ENCODE results near the gene ZNF830. TPM values are rescaled to one million over a fixed set of nuclear protein-coding genes. Genes with fewer than 3 reads are reported as not detected.
"Not testable (repeated sequence)": the region's sequence is repeated elsewhere in the genome, so short reads cannot be mapped to it uniquely, and the experiment has no call there.

ZNF830 gene
- total RNA-seq, 2 donors from 2014 or later, result 9.2 to 10.2 TPM

DNA sequence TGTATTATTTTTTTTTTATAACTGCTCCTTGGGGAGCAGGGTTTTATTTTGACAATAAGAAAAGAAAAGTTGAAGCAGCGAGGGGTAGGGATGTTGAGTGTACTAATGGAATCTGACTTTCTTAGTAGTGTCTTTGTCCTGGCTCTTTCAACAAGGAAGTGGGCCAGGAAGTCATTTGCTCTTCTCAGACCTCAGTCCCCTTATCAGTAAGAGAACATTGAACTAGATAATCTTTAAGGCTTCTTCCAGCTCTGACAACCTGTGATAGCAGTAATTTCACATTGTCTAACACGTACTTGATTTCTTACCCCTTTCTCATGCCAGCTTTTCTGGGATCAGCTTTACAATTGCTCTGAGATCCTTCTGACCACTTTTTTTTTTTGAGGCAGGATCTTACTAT, 27.3 kb downstream of the ZNF830 start:
- no peak for DNase-seq
- intact Hi-C loops (cut with DNase I), result no loop called here
- no peak for ATAC-seq

DNA sequence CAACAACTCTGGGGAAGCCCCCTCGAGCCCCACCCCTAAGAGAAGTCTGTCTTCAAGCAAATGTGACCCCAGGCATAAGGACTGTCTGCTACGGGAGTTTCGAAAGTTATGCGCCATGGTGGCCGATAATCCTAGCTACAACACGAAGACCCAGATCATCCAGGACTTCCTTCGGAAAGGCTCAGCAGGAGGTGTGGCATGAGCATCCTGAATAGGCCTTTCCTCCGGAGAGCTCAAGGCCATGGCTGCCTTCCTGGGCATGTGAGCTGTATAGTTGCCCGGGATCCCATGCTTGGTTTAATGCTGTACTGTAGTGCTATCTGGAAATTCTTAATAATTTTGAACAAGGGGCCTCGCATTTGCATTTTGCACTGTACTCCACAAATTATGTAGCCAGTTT, 28.1 kb downstream of the ZNF830 start:
- no peak for DNase-seq
- ATAC-seq, result no peak
- intact Hi-C loops (cut with DNase I), result no loop called here

DNA sequence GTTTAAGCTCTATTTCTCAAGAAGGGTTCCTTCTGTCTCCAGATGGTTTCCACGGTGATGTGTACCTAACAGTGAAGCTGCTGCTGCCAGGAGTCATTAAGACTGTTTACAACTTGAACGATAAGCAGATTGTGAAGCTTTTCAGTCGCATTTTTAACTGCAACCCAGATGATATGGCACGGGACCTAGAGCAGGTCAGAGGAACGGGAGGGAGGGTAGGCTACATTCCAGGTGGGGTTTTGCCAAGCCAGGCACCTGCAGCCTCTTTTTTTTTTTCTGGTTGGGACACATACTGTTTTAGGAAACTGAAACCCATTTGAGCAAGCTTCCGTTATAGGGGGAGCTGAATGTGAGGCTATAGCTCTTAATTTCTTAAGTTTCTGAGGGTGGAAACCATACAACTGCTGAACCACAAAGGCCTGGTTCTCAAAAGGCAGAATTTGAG, 29.6 kb downstream of the ZNF830 start:
- no peak for ATAC-seq
- intact Hi-C loops (cut with DNase I), result no loop called here
- no peak for DNase-seq

DNA sequence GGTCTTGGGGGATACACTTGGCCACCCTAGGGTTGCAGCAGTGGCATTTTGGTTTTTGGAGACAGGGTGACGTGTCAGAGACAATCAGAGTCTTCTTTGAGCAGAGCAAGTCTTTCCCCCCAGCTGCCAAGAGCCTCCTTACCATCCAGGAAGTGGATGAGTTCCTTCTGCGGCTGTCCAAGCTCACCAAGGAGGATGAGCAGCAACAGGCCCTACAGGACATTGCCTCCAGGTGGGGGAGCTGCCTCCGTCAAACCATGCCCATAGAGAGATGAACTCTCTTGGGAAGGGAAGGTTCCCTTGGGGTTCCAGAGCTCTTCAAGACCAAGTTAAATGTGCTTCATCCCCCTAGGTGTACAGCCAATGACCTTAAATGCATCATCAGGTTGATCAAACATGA, 30.3 kb downstream of the ZNF830 start:
- ATAC-seq, result no peak
- DNase-seq, result no peak
- intact Hi-C loops (cut with DNase I), result no loop called here

DNA sequence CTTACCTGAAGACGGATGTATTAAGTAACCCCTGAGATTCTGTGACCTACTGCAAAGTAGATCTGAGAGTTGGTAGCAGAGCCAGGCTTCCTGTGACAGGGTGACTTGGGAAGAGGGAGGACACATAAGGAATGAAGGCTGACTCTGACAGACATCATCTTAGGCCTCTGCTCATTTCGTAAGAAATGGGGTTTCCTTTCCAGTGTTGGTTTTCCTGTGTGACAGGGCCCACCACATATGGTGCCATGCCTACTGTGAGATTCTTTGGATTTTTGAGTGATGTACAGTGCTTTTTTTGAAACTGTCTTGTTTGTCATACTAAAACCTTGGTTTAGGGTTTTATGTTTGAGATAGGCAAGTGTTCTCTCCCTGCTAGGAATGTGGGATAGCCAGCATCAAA, 31.7 kb downstream of the ZNF830 start:
- intact Hi-C loops (cut with DNase I), result no loop called here
- no peak for DNase-seq
- ATAC-seq, result no peak

DNA sequence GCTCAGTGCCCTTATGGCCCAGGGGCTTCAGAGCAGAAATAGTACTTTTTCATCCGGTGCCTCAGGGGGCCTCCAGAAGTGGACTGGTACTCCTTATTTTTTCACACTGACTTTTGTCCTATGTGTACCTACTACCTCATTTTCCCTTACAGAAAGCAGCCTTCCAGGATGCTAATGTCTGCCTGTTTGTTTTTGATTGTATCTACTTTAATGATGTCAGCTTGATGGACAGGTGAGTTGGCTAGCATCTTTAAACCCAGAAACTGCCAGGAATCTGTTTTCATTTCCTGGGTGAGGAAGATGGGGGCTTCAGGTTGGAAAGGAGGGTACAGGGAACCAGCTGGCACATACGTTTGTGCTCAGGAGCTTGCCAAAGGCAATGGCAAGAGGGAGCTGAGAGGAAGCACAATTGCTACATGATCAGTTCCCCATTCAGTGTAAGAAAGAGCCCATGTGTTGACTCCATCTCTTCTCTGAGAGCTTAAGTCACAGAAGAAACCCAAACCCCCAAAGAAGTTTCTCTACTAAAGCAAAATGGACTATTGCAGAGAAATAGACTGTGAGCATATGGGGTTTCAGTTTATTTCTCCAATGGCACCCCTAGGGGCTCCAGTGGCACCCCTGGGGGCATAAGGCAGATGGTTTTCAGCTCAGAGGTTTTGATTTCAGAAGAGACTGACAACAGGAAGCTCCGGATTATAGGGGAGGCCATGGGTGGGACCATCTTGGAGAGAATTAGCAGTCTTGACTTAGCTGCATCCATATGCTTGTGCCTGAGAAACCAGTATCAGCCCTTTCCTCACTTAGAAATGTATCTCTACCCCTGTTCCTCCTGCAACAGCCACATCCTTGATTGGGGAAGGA, 35.3 kb downstream of the ZNF830 start:
- ATAC-seq (no peak), DNase-seq (no peak)
- intact Hi-C loops (cut with DNase I), result loop anchor here in 1 of 2 donors (5.0 kb wide), 1 partner anchor 91 kb away; no protein-coding TSS in a partner anchor

DNA sequence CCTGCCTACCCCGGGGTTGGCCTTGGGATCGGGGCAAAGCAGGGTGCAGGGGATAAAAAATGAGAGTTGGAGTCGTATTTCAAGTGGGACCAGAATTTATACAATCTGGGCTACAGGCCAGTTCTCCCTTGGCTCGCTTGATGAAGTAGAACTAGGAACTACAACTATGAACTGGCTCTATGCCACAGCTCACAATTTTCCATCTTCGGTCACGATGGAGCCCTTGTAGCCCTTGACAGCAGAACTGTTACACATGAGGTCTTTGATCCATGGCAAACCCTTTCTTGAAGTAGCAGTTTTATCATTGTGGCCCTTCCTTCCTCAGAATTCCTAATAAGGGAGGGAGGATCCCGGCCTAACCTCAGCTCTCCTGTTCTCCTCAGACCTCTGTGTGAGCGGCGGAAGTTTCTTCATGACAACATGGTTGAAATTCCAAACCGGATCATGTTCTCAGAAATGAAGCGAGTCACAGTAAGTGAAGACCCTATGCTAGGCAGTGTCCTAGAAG, 36.1 kb downstream of the ZNF830 start:
- intact Hi-C loops (cut with DNase I), result loop anchor here in 1 of 2 donors (5.0 kb wide), 1 partner anchor 90 kb away; no protein-coding TSS in a partner anchor
- peak; percentile 58 to 82 for ATAC-seq
- DNase-seq, result peak; percentile 48

DNA sequence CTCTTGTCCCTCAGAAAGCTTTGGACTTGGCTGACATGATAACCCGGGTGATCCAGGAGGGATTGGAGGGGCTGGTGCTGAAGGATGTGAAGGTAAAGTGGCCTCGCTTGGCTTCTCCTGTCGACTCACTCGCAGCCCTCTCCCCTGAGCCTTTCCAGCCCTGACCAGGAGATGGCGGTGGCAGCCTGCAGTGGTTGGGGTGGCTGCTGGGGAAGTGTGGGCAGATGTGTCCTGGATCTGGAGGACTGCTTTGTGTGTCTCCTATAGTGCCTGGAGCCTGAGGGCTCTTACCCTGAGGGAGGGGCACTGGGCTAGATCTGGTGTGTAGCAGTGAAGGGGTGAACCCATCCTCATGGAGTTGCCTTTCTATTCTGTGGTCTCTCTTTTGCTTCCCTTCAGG, 36.9 kb downstream of the ZNF830 start:
- intact Hi-C loops (cut with DNase I), result loop anchor here in 1 of 2 donors (5.0 kb wide), 1 partner anchor 89 kb away; no protein-coding TSS in a partner anchor
- peak; percentile 61 for DNase-seq
- peak; percentile 74 to 83 for ATAC-seq

DNA sequence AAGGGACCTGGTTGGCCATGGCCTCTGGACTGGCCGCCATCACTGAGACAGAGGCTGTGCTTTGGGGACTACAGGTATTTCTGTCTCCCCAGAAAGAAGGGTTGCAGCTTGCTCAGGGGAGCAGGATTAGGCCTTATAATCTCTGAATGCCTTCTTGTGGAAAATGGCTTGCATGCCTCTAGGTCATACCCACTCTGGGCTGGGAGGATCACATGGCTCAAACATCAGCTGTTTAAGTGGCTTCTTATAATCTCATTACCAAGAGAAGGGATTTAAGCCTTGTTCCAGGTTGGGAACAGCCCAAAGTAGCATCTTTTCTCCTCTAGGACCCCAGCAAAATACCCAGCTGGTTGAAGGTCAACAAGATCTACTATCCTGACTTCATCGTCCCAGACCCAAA, 38.1 kb downstream of the ZNF830 start:
- DNase-seq (no peak), ATAC-seq (no peak)
- intact Hi-C loops (cut with DNase I), result loop anchor here in 1 of 2 donors (5.0 kb wide), 1 partner anchor 88 kb away; no protein-coding TSS in a partner anchor

DNA sequence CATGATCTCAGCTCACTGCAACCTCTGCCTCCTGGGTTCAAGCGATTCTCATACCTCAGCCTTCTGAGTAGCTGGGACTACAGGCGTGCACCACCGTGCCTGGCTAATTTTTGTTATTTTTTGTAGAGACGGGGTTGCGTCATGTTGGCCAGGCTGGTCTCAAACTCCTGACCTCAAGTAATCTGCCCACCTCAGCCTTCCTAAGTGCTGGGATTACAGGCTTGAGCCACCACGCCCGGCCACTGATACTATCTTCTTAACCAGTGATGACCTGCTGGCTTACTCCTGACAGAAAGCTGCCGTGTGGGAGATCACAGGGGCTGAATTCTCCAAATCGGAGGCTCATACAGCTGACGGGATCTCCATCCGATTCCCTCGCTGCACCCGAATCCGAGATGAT, 39.6 kb downstream of the ZNF830 start:
- ATAC-seq; intact Hi-C loops (cut with DNase I): not testable (repeated sequence)

DNA sequence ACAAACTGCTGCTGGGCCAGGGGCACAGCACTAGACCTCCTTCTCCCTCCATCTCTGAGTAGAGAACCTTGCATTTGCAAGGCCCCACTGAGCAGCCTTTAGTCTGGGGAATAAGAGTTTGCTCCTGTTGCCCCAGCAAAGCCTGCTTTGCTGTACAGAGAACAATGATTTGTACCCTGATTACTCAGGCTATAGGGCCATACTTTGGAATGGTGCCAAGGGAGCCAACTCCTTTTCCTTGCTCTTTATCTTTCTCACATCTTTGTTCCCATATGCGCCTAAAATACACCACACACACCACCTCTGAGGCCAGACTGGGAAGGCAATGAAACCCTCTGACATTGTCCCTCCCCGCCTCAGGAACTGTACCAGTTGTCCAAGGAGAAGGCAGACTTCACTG, 40.2 kb downstream of the ZNF830 start:
- DNase-seq (no peak), ATAC-seq (no peak)
- intact Hi-C loops (cut with DNase I), result no loop called here

More for the DNA sequence above, 39.6 kb downstream of the ZNF830 start:
- DNase-seq, result not testable (repeated sequence)

DNA sequence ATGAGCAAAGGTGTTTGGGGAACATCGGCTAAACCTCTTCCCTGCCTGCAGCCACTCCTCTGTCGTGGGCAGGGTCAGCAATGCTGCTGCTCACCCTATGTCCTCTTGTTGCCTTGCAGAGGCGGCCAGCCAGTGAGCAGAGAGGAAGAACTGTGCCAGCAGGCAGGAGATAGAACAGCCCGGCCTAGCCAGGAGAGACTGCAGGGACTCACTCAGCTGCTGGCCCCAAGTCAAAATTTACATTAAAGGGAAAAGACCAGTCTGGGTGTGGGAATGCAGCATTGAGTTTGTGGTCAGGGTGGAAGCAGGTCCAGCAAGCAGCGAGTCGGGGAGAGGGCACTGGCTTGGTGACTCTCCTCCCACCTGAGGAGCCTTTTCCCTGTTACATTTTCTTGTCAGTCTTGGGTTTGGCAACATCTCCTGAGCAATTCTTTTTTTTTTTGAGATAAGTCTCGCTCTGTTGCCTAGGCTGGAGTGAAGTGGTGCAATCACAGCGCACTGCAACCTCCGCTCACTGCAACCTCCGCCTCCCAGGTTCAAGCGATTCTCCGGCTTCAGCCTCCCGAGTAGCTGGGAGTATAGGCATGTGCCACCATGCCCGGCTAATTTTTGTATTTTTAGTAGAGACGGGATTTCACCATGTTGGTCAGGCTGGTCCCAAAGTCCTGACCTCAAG, 41.7 kb downstream of the ZNF830 start:
- DNase-seq, result peak; percentile 41
- peak; percentile 73 to 76 for ATAC-seq
- intact Hi-C loops (cut with DNase I), result no loop called here

DNA sequence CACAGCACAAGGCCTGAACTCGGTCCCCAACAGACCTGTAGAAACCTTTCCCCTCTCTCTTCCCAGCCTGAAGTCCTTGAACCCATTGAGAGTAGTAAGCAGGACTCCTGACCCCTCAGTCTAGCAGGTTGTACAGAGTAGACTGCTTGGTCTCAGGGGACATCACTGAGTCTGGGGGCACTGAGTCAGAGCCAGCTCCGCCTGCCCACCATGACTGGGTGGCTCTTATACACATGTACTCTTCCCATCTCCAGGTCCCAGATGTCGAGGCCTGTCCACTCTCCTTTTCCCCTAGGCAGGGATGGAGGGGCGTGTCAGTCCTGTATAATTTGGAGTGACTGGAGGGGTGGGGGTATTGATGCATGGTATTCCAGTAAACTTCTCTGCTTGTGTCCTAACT, 42.4 kb downstream of the ZNF830 start:
- intact Hi-C loops (cut with DNase I), result no loop called here
- DNase-seq, result no peak
- ATAC-seq, result no peak

DNA sequence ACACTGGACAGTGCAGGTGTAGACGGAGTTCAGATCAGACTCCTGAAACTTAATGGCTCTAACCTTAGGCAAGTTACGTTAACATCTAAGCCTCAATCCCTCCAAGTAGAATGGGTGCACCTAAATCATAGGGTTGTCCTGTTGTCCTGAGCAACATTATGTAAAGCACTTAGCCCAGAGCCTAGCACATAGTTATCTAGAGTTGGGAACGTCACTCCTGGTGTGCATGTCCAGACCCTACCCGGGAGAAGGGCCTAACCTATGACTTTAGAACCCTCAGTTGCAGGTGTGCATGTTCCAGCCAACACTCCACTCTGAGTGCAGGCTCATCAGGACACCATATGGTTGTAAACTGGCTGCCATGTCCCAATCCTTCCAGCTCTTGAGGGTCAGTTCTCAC, 45.0 kb downstream of the ZNF830 start:
- DNase-seq (no peak), ATAC-seq (no peak)
- intact Hi-C loops (cut with DNase I), result no loop called here

DNA sequence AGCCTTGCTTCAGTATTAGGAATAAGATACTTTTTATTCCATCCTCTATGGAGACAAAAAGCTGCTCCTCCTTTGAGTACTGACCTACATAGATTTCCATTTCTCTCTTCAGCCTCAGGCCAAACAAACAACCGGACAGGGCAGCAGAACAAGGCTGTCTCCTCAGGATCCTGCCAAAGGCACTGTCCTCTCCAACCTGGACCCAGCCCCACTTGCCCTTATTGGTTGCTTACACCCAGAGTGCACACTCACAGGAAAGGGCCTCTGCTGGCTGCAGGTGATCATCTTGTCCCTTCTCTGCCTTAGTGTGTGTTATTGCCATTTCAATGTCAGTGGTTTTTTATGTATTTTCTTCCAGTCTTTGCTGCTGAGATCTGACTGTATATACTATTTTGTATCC, 45.6 kb downstream of the ZNF830 start:
- DNase-seq (no peak), ATAC-seq (no peak)
- intact Hi-C loops (cut with DNase I), result no loop called here

DNA sequence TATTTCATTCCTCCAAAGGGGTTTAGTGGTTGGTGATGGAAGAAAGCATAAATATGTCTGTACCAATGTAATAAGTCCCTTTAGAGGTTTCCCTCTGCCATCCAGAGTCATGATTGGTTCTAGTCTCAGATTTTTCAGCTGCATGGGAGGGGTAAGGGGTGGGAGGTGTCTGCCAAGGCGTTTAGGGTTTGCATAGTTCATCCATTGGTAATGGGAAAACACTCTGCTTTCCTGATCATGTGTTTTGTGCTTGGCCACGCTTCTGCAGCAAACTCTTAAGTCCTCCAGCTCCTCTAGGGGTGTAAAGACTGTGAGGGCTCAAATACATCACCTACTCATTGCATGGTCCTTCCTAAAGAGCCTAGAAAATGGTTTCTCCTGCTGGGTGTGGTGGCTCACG, 48.8 kb downstream of the ZNF830 start:
- intact Hi-C loops (cut with DNase I), result no loop called here
- no peak for ATAC-seq
- DNase-seq, result no peak

DNA sequence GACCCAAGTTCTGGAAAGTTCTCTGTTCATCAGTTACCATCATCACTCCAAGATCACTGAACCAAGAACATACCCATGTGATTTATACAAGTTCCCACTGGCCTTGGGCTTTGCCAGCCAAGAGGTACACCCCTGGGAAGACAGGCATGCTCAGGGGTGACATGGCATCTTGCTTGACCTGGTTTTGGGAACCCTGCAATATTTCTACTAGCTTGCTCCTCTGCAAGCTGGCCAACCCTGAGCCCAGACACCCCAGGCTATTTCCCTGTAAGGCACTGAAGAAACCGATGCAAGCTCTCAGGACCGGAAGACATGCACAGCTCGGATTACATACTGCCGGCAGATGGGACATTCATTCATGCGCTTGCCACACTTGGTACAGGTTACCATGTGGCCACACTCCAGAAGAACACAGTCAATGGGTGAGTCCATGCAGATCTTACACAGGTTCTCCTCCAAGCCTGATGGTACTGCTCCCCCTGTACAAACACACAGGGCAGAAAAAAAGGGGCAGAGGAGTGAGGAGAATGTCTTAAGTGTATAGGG, 50.4 kb downstream of the ZNF830 start:
- ATAC-seq, result no peak
- intact Hi-C loops (cut with DNase I), result no loop called here
- DNase-seq, result no peak

All from left cardiac atrium (tissue), 4 donors.